ENCODE measurements around the gene ENTPD1.

Gene ENTPD1

DNA sequence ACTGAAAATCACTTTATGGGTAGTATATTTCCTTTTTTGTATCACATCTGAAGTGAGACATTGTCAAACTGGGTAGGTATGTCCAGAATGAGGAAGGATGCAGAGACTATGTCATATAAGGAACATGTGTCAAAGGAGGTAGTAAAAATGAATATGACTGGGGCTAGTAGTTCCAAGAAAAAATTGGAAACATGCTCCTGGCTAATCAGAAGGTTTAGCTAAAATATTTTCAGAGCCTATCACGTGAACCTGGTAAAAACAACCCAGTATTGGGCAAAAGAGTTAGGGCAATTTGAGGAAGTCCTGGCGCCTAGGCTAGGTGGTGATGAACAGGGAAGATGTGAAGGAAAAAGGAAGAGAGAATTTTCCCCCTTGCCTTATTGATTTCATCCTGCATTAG lies 26.4 kb downstream of the ENTPD1 start:
- no peaks in the 10 kb centered on the region for H3K79me2 ChIP-seq (ENCODE audit: insufficient read depth, low read depth)
- no peak overlapping the region for H3K4me2 ChIP-seq
- H3K36me3 ChIP-seq (ENCODE audit: insufficient read depth), result no peaks in the 10 kb centered on the region
- no peak overlapping the region for H3K27ac ChIP-seq
- no peak overlapping the region for H2AFZ ChIP-seq (ENCODE audit: low read depth)
- no peak overlapping the region for H3K4me3 ChIP-seq (IDR thresholded peaks at IDR 0.05; ENCODE audit: insufficient read depth, low read depth, low read length)
- H3K4me1 ChIP-seq (ENCODE audit: low read depth, poor library complexity, severe bottlenecking), result no peaks in the 10 kb centered on the region
- no peaks in the 10 kb centered on the region for H4K20me1 ChIP-seq (ENCODE audit: insufficient read depth)
- H3K27me3 ChIP-seq (ENCODE audit: insufficient read depth, low read depth), result no peaks in the 10 kb centered on the region
- no peak overlapping the region for H3K9ac ChIP-seq
- TF ChIP-seq, protein P1, sequence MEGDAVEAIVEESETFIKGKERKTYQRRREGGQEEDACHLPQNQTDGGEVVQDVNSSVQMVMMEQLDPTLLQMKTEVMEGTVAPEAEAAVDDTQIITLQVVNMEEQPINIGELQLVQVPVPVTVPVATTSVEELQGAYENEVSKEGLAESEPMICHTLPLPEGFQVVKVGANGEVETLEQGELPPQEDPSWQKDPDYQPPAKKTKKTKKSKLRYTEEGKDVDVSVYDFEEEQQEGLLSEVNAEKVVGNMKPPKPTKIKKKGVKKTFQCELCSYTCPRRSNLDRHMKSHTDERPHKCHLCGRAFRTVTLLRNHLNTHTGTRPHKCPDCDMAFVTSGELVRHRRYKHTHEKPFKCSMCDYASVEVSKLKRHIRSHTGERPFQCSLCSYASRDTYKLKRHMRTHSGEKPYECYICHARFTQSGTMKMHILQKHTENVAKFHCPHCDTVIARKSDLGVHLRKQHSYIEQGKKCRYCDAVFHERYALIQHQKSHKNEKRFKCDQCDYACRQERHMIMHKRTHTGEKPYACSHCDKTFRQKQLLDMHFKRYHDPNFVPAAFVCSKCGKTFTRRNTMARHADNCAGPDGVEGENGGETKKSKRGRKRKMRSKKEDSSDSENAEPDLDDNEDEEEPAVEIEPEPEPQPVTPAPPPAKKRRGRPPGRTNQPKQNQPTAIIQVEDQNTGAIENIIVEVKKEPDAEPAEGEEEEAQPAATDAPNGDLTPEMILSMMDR (conservative IDR thresholded peaks at IDR 0.05; ENCODE audit: low read depth, low read length), result no peak

DNA sequence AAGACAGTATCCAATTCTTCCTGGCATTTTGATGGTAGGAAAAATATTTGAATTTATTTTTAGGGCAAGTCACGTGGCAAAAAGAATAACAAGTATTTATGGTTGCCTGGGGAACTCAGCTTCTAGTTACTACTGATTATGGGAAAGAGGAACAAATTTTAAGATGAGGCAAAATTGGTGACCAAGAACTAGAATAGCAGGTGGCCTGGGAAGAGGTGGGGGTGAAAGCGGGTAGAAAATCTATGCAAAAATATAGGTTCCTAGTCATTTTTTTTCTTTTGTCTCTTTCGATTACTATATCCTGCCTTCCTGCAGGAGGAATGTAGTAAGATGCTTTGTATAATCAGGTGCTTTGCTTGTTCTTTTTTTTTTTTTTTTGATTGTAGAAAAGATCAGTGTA lies 27.8 kb downstream of the ENTPD1 start:
- no peak overlapping the region for H3K4me2 ChIP-seq
- TF ChIP-seq, protein P1 (conservative IDR thresholded peaks at IDR 0.05; ENCODE audit: low read depth, low read length), result no peak
- no peak overlapping the region for H3K9ac ChIP-seq
- H3K27ac ChIP-seq, result no peak overlapping the region
- H2AFZ ChIP-seq (ENCODE audit: low read depth), result no peak overlapping the region
- no peaks in the 10 kb centered on the region for H4K20me1 ChIP-seq (ENCODE audit: insufficient read depth)
- no peak overlapping the region for H3K4me3 ChIP-seq (IDR thresholded peaks at IDR 0.05; ENCODE audit: insufficient read depth, low read depth, low read length)
- no peaks in the 10 kb centered on the region for H3K27me3 ChIP-seq (ENCODE audit: insufficient read depth, low read depth)
- no peaks in the 10 kb centered on the region for H3K36me3 ChIP-seq (ENCODE audit: insufficient read depth)
- H3K79me2 ChIP-seq (ENCODE audit: insufficient read depth, low read depth), result no peaks in the 10 kb centered on the region
- no peaks in the 10 kb centered on the region for H3K4me1 ChIP-seq (ENCODE audit: low read depth, poor library complexity, severe bottlenecking)

DNA sequence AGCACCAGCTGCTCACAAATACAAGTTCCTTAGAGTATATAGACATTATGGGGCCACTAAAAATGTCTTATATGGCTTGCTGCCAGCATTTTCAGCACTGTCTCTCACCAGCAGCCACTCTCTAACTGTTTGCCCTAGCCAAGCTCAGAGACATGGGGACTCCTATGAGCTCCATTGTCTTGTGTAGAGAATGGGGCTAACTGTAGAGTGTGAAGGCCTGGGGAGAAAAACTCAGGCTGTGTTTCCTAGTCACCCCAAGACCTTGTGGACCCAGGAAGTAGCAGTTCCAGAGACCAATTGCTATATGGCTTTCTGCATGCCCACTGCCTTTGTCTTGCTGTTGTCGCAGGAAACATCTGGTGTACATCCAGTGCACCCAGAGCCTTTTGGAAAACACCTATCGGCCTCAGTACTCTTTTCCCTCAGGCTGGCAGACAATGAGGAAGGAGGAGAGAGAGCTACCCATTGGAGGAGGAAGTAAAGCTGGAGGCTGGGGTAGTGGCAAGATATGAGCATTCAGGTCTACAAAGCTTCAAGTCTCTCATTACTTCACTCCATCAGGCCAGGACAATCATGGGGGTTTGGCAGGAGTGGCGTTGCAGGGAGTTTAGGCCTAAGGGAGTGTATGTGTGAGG lies 28.4 kb downstream of the ENTPD1 start:
- Histone ChIP-seq H2AFZ (ENCODE audit: low read depth) (no peak overlapping the region), H3K4me1 (ENCODE audit: low read depth, poor library complexity, severe bottlenecking) (no peaks in the 10 kb centered on the region), H3K4me2 (no peak overlapping the region), H3K36me3 (ENCODE audit: insufficient read depth) (no peaks in the 10 kb centered on the region), H3K9ac (no peak overlapping the region), H3K4me3 (IDR thresholded peaks at IDR 0.05; ENCODE audit: insufficient read depth, low read depth, low read length) (no peak overlapping the region), H3K79me2 (ENCODE audit: insufficient read depth, low read depth) (no peaks in the 10 kb centered on the region), H3K27me3 (ENCODE audit: insufficient read depth, low read depth) (no peaks in the 10 kb centered on the region), H4K20me1 (ENCODE audit: insufficient read depth) (no peaks in the 10 kb centered on the region), H3K27ac (no peak overlapping the region)
- TF ChIP-seq, protein P1 (conservative IDR thresholded peaks at IDR 0.05; ENCODE audit: low read depth, low read length), result no peak

DNA sequence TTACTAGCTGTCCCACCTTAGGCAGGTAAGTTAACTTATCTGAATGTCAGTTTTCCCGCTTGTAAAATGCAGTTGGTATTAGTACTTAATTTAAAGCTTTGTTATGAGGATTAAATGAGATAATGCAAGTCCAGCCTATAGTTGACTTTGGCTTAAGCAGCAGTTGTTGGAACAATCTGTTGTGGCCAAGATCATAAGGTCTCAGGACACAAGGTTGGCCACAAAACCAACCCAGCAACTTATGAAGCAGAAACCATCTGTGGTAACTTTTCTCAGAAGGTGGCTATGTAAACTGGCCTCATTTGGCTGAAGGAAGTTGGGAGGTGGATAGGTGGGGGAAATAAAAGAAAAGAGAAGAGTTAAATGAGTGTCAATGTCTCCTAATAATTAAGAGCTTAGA lies 29.4 kb downstream of the ENTPD1 start:
- H3K4me3 ChIP-seq (IDR thresholded peaks at IDR 0.05; ENCODE audit: insufficient read depth, low read depth, low read length), result no peak overlapping the region
- no peak overlapping the region for H3K9ac ChIP-seq
- H3K27me3 ChIP-seq (ENCODE audit: insufficient read depth, low read depth), result no peaks in the 10 kb centered on the region
- no peak overlapping the region for H3K4me2 ChIP-seq
- H4K20me1 ChIP-seq (ENCODE audit: insufficient read depth), result no peaks in the 10 kb centered on the region
- H3K27ac ChIP-seq, result no peak overlapping the region
- no peaks in the 10 kb centered on the region for H3K36me3 ChIP-seq (ENCODE audit: insufficient read depth)
- H3K79me2 ChIP-seq (ENCODE audit: insufficient read depth, low read depth), result no peaks in the 10 kb centered on the region
- H3K4me1 ChIP-seq (ENCODE audit: low read depth, poor library complexity, severe bottlenecking), result no peaks in the 10 kb centered on the region
- no peak overlapping the region for H2AFZ ChIP-seq (ENCODE audit: low read depth)
- TF ChIP-seq, protein P1 (conservative IDR thresholded peaks at IDR 0.05; ENCODE audit: low read depth, low read length), result no peak
